Skin of body (tissue), 2 donors: ENCODE measurements around the gene NRL. TPM values are rescaled to one million over a fixed set of nuclear protein-coding genes. Genes with fewer than 3 reads are reported as not detected.

Experiments
- DNase-seq: peaks from one replicate; lab custom pipeline; 2025; lab: John Stamatoyannopoulos, UW
- total RNA-seq: library from RNA; depleted of rRNA; stranded (reverse); fragments of >200 nt; gene quantifications from one replicate; pipeline ENCODE4 v1.2.3, GENCODE V29; 2014

The NRL gene
- total RNA-seq = 0.69 TPM

DNA sequence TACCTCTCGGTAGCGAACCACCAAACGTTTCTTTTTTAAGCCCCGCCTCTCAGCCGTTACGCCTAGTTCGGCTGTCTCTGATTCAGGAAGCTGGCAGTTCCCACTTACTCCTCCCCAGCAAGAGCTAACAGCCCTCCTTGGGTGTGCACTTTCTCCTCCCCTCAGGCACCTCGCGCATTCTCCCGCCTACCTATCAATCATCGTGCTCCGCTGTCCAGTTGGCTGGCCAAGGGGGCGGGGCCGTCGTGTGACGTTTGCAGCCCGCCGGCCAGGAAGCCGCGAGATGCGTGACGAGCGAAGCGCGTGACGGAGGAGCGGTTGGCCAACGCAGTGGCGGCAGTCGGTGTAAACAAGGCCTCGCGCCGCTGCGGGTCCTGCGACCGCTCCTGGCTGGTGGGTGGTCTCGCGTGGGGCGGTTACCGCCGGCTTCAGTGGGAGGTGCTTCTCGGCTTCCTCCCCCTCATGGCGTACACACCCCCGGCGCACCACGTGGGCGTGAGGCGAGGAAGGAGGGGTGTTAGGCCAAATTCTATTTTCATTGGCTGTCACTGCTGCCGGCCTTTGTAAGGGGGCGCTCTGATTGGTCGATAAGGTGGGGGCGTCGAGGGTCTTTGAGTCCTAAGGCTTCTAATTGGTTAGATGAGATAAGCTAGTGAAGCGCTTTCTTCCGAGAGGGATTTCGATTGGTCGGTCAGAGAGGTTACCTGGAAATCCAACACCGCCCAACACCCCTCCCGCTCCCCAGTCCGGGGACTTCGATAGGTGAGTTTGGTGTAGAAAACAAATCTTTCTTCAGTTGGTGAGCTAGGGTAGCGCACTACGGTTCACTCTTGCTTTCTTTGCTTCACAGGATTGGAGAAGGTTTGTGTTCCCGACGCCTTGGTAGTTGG lies at the start of gene NRL, which contains the start of gene DCAF11:
NRL (minus strand) TSS at position 418 of the 890 bp plus-strand sequence. CDS start 32,101 bp downstream, outside the sequence.
DCAF11 (plus strand) TSS at position 246 of the 890 bp plus-strand sequence. CDS start 818 bp downstream, outside the sequence.
- DNase-seq = peak; percentile 99

DNA sequence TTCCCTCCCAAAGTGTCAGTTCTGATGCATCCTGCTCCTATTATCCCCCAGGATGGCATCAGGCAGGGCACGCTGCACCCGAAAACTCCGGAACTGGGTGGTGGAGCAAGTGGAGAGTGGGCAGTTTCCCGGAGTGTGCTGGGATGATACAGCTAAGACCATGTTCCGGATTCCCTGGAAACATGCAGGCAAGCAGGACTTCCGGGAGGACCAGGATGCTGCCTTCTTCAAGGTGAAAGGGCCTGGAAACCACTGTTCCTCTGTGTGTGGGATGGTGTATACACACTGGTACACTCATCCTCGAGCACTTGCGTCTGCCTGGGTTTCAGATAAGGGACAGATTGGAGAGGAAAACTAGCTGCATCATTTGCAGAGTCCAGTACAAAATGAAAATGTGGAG lies 47.3 kb upstream of the NRL start:
- DNase-seq = no peak

DNA sequence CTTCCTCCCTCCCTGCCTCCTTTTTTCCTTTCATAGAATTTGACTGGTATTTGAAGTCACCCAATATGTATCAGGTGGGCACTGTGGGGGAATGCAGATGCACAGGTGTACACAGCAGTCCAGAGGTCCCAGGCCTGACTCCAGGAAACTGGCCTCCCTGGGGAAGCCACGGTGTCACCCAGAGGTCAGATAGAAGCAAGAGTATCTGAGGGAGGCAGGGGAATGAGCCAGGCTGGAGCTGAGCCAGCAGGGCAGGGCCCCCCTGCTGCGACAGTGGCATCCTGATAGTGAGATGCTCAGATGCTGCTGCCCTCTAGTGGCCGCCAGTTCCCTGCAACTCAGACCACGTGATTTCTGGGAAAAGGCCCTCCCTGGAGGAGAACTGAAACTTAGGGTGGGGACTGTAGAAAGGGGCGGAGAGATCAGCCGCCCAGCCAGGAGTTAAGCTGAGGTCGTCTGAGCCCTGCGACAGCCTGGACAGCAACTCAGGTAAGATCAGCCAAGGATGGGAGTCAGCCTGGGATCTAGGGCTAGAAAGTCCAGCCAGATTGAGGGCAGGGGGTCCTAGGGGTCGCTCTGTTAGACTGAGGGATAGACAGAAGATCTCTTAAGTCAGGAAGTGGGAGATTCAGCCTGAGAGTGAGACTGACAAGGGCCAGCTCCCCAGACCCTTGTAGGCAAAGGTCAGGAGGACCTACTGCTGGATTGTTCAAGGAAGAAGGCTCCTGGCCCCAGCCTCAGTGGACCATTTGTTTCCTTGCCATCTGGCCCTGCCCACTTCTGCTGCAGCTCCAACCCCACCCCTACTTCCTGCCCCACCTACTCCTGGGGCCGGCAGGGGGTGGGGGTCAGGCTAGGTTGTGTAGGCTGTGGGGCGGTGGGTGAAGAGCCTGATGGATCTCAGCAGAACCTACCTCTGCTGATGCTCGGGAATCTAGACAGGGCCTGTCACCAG lies 46.4 kb upstream of the NRL start, which contains the start of gene IRF9:
IRF9 (plus strand) TSS at position 416 of the 955 bp plus-strand sequence. CDS start 880 bp downstream, outside the sequence.
- DNase-seq = peak; percentile 98

DNA sequence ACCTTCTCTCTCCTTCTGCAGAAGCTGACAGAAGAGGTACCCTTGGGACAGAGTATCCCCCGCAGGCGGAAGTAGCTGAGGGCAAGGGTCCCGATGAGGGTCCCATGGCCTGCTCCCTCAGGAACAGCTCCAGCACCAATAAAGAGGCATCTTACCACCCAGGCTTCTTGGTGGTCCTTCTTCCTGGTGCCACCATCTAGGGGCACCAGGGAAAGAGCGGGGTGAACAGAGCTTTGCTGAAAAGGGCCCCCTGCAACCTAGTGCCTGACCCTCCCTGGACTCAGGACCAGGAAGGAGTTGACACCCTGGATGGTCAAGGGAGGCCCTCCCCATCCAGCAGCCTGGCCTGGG lies 45.7 kb upstream of the NRL start:
- no peak for DNase-seq

DNA sequence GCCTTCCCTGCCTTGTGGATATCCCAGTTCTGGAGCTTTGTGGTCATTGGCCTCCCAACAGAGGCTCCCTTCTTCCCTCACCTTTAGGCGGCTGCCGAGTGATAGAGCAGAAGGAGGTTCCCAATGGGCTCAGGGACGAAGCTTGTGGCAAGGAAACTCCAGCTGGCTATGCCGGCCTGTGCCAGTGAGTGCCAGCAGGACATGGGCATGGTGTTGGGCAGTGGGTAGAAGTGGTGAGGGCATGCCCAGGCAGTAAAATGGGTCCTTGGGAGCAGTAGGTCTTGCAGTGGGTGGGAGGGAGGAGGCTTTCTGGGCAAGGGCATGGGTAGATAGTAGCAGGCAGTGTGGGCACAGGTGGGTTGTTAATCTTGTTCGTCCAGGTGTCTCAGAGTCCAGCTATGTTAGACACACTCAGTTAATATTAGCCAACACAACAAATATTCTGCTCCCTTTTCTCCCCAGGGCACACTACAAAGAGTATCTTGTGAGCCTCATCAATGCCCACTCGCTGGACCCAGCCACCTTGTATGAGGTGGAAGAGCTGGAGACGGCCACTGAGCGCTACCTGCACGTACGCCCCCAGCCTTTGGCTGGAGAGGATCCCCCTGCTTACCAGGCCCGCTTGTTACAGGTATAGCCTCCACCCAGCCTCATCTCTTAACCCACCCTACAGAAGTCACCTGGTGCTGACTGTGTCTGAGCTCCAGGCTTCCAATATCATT lies 45.2 kb upstream of the NRL start:
- no peak for DNase-seq

DNA sequence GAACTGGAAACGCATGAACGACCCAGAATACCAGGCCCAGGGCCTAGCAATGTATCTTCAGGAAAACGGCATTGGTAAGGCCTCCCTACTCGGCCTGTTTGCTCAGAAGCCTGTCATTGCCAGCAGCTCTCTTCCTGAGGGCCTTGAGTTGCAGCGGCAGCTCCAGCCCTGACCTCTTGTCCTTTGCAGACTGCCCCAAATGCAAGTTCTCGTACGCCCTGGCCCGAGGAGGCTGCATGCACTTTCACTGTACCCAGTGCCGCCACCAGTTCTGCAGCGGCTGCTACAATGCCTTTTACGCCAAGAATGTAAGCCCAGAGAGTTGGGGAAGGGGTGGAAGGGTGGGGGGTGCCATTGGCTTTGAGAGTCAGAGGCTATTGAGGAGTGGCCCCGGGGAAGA lies 42.6 kb upstream of the NRL start:
- DNase-seq = no peak

DNA sequence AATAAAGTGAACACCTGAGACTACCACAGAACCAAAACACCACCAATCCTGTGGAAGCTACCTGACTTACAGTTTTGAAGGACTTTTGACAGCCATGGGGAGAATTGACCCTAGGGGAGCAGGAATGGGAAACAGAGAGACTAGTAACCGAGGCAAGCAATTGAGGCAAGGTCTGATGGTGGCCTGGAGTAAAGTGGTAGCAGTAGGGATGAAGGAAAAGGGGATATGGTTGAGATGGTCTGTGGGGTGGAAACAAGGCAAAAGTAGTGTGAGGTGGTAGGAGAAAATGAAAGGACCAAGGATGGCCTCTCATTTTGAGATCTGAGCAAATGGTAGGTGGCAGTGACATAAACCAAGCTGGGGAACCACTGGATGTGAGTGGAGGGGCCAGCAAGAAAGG lies 42.1 kb upstream of the NRL start:
- no peak for DNase-seq

DNA sequence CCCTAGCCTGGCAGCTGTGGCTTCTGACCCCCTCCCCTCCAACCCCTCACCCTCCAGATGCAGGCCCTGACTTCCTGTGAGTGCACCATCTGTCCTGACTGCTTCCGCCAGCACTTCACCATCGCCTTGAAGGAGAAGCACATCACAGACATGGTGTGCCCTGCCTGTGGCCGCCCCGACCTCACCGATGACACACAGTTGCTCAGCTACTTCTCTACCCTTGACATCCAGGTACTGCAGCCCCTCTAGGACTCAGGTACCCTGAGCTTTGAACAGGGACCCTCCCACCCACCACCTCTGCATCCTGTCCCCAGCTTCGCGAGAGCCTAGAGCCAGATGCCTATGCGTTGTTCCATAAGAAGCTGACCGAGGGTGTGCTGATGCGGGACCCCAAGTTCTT lies 40.4 kb upstream of the NRL start:
- DNase-seq = no peak

DNA sequence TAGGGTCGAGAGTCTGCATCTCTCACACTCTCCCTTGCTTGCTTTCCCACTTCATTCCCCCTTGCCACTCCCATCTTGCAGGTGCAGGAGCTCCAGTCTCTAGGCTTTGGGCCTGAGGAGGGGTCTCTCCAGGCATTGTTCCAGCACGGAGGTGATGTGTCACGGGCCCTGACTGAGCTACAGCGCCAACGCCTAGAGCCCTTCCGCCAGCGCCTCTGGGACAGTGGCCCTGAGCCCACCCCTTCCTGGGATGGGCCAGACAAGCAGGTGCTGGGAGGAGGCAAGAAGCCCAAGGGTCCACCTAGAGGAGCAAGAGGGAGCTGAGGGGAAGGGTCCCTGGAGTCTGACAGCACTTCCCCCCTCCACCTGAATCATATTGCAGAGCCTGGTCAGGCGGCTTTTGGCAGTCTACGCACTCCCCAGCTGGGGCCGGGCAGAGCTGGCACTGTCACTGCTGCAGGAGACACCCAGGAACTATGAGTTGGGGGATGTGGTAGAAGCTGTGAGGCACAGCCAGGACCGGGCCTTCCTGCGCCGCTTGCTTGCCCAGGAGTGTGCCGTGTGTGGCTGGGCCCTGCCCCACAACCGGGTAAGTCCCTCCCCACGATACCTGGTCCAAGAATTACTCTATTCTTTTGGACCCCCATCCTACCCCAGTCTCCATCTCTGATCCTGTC lies 36.8 kb upstream of the NRL start:
- DNase-seq = no peak

DNA sequence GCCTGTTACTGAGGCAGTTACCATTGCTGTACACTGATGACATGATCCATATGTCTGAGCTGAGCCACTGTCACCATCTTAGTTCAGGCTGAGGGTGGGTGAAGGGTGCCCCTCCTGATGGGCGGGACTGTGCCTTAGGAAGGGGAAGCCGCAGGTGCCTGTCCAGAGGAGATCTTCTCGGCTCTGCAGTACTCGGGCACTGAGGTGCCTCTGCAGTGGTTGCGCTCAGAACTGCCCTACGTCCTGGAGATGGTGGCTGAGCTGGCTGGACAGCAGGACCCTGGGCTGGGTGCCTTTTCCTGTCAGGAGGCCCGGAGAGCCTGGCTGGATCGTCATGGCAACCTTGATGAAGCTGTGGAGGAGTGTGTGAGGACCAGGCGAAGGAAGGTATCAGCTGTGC lies 36.2 kb upstream of the NRL start:
- no peak for DNase-seq

DNA sequence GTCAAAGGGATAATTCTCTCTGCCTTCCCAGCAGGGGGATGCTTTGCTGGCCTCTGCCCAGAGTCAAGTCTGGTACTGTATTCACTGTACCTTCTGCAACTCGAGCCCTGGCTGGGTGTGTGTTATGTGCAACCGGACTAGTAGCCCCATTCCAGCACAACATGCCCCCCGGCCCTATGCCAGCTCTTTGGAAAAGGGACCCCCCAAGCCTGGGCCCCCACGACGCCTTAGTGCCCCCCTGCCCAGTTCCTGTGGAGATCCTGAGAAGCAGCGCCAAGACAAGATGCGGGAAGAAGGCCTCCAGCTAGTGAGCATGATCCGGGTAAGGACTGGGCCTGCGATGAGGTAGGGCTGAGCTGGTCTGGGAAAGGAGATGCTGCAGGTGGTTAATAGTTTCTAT lies 35.8 kb upstream of the NRL start:
- DNase-seq = no peak

DNA sequence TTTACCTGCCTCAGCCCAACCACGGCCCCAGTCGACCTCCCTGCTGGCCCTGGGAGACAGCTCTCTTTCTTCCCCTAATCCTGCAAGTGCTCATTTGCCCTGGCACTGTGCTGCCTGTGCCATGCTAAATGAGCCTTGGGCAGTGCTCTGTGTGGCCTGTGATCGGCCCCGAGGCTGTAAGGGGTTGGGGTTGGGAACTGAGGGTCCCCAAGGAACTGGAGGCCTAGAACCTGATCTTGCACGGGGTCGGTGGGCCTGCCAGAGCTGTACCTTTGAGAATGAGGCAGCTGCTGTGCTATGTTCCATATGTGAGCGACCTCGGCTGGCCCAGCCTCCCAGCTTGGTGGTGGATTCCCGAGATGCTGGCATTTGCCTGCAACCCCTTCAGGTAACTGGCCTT lies 35.3 kb upstream of the NRL start:
- no peak for DNase-seq

DNA sequence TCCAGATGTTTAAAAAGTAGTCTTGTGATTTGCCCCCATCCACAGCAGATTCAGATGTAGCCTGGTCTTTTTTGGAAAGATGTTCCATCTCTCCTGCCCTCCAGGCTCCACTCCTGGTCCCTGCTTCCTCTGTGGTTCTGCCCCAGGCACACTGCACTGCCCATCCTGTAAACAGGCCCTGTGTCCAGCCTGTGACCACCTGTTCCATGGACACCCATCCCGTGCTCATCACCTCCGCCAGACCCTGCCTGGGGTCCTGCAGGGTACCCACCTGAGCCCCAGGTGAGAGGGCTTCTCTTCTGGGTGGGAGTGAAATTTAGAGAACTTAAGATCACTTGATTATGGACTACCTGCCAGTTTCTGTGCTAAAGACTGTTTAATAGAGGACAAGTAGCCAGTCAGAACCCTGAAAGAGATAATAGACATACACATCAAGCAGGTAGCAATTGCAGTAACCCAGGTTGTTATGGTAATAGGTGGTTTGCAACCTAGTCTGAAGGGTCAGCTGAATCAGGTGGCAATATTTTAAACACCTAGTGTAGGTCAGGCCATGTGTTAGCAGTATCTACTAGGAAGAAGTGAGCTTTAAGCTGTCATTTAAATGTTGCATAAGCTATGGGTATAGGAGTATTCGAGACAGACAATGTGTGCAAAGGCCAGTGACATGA lies 34.7 kb upstream of the NRL start:
- DNase-seq = no peak

DNA sequence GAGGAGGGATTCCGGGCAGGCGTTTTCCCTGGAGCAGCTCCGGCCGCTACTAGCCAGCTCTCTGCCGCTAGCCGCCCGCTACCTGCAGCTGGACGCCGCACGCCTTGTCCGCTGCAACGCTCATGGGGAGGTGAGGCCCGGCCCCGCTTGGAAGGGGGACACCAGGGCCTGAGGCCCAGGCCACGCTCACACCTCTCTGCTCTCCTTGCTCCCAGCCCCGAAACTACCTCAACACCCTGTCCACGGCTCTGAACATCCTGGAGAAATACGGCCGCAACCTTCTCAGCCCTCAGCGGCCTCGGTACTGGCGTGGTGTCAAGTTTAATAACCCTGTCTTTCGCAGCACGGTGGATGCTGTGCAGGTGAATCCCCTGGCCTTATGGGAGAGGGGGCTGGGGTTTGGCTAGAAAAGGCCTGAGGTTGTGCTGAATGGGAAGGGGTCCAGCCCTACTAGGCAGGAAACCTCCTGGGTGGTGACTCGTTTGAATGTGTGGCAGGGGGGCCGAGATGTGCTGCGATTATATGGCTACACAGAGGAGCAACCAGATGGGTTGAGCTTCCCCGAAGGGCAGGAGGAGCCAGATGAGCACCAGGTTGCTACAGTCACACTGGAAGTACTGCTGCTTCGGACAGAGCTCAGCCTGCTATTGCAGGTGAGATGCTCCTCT lies 33.1 kb upstream of the NRL start:
- DNase-seq = no peak

DNA sequence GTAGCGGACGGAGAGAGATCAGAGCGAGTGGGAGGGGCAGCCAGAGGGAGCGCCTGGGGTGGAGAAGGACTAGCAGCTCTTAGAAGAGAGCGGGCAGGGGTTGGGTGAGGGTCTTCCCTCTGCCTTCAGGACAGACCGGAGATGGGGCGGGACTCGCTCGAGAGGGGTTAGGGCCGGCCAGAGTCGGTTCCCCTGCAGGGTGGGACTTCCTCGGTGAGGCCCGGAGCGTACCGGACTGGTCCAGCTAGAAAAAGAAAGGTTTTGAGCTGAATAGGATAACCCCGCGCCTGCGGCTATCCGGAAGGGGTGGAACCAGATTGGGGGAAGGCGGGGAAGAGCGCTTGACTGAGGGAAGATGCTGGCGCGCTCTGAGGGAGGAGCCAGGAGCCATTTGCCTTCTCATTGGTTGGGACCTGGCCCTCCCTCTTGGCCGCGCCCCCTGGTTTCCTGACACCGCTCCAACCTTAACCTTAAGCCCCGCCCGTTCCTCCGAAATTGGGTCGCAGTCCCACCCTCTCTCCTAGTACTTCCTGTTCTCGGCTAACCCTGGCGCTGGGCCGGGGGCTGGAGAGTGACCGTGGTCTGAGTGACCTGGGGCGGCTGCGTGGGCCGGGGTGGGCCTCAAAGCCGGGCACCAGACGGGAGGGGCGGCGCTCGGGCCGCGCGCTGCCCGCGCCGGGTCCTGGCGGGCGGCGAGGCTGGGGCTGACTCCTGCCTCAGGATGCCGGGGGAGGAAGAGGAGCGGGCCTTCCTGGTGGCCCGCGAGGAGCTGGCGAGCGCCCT lies 32.4 kb upstream of the NRL start, which contains the start of gene RNF31:
RNF31 (plus strand) TSS at position 521 of the 783 bp plus-strand sequence; CDS start at position 722, 201 bp downstream.
- DNase-seq = peak; percentile 98

DNA sequence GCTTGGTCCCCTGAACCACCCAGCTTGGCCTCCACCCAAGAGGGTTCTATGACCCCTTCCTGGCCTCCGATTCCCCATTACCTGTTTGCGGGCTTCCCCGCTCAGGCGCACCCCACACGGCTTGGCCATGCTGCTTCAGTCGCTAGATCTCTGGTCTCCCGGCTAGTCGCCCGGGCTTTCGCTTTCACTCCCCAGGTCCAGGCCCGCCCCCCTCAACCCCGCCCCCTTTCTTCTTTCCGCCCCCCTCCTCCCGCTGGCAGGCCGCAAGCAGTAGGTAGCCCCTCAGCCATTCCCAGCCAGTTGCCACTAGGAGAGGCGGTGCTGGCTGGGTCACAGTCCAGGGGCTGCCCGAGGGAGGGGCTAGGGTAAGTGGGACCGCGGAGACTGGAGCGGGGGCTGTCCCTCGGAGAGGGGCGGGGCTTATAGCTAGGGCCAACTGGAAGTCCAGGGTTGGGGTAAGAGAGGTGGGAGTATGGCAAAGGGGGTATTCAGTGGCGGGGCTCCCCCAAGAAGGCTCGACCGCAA lies 31.8 kb upstream of the NRL start, which contains the start of gene PSME2:
PSME2 (minus strand) TSS at position 158 of the 525 bp plus-strand sequence; CDS start at position 129, 29 bp downstream.
- DNase-seq = peak; percentile 90

DNA sequence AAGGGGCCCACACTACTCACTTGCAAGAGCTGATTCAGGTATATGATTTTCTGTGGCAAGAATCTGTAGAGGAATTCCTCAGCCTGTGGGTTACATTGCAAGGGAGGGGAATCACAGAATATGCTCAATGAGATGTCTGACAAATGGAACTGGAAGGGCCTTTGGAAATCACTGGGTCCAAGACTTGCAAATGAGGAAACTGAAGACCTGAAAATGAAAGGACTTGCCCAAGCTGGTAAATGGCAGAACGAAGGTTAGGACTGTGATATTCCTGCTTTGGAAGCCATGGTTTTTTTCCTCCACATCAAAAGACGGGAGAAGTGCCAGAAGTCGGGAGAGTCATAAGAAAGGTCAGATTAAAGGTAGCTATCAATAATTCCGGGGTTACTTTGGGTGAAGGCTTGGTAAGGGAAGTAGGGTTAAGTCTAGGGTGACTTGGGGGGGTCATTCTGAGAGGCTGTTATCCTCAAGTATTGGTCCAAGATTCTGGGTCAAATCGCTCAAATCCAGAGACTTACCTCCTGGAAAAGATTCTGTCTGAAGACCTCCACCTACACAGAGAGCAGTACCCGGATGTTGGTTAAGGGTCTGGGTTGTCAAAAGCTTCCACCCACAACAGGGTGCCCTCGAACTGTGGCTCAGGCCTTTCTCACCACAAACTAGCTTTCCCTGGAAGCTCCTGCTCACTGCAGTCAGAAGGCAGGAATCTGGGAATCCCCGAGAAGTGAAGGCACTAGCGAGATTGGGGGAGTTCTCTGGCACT lies 31.1 kb upstream of the NRL start:
- DNase-seq = no peak

DNA sequence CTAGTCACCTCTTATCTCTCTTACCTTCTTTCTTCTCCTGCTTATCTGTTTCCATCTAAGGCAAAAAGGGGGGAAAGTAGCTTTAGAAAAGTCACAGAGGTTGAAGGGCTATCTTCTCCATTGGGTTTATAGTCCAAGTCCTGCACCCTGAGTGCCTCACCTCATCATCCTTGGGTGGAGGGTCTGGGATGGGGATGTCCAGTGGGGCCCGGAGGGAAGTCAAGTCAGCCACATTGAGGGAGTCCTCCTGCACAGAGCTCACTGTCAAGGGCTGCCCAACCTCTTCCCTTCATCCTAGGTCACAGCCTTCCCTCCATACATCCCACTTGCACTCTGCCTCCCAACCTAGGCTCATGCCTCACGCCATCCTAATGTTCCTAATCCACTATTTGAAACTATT lies 30.5 kb upstream of the NRL start:
- DNase-seq = no peak
